NCI-H146 (cell line): ENCODE data around the gene LIPK.
"Not testable (repeated sequence)": the region's sequence is repeated elsewhere in the genome, so short reads cannot be mapped to it uniquely, and the experiment has no call there.

ENCODE experiments used
- DNase-seq: peaks from one replicate; lab custom pipeline; 2025; lab: John Stamatoyannopoulos, UW

Gene LIPK

GRCh38 chr10:88705958-88706357, at the start of gene LIPK:
Gene LIPK, plus strand, starts transcription at chr10:88706249. Its CDS starts 18,295 bp downstream, at chr10:88724544.
- DNase-seq: no peak

- no peak for DNase-seq
Observed at GRCh38 chr10:88657901-88658300, 48.1 kb upstream of the LIPK start.

GRCh38 chr10:88659725-88660597, 46.1 kb upstream of the LIPK start:
- DNase-seq: no peak

- DNase-seq: no peak
Observed at GRCh38 chr10:88660598-88660884, 45.5 kb upstream of the LIPK start.

GRCh38 chr10:88661018-88661417, 45.0 kb upstream of the LIPK start:
- DNase-seq: no peak

- DNase-seq: no peak
Observed at GRCh38 chr10:88661577-88661976, 44.5 kb upstream of the LIPK start.

GRCh38 chr10:88663153-88663552, 42.9 kb upstream of the LIPK start:
- not testable (repeated sequence) for DNase-seq

- DNase-seq: no peak
Observed at GRCh38 chr10:88664142-88664541, 41.9 kb upstream of the LIPK start, which contains the start of gene LIPF. Gene LIPF, plus strand, starts transcription at chr10:88664442. Its CDS starts 2,856 bp downstream, at chr10:88667298.

GRCh38 chr10:88668465-88668864, 37.6 kb upstream of the LIPK start:
- DNase-seq: no peak

- DNase-seq: no peak
Observed at GRCh38 chr10:88670497-88670896, 35.6 kb upstream of the LIPK start.

- DNase-seq: no peak
Observed at GRCh38 chr10:88672041-88672440, 34.0 kb upstream of the LIPK start.

GRCh38 chr10:88676283-88677060, 29.6 kb upstream of the LIPK start:
- no peak for DNase-seq

GRCh38 chr10:88680958-88681357, 25.1 kb upstream of the LIPK start:
- DNase-seq: no peak

GRCh38 chr10:88682491-88682890, 23.6 kb upstream of the LIPK start:
- DNase-seq: no peak

- DNase-seq: peak; percentile 43
Observed at GRCh38 chr10:88687853-88688467, 18.1 kb upstream of the LIPK start.

GRCh38 chr10:88689366-88689765, 16.7 kb upstream of the LIPK start:
- no peak for DNase-seq

GRCh38 chr10:88693392-88694020, 12.5 kb upstream of the LIPK start:
- DNase-seq: peak; percentile 16

- DNase-seq: peak; percentile 98
Observed at GRCh38 chr10:88702848-88703597, 3.0 kb upstream of the LIPK start.

GRCh38 chr10:88707429-88708155, 1.5 kb downstream of the LIPK start:
- DNase-seq: peak; percentile 23

GRCh38 chr10:88709361-88709760, 3.3 kb downstream of the LIPK start:
- peak; percentile 29 for DNase-seq

GRCh38 chr10:88715517-88715916, 9.5 kb downstream of the LIPK start:
- no peak for DNase-seq
